ENCODE results near the gene TMEM150B.
A peak's percentile ranks its signal among the peaks of the same experiment; 100 is the strongest.

TMEM150B gene, protein sequence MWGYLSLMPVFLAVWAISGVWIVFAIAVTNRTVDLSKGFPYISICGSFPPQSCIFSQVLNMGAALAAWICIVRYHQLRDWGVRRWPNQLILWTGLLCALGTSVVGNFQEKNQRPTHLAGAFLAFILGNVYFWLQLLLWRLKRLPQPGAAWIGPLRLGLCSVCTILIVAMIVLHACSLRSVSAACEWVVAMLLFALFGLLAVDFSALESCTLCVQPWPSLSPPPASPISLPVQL

DNA sequence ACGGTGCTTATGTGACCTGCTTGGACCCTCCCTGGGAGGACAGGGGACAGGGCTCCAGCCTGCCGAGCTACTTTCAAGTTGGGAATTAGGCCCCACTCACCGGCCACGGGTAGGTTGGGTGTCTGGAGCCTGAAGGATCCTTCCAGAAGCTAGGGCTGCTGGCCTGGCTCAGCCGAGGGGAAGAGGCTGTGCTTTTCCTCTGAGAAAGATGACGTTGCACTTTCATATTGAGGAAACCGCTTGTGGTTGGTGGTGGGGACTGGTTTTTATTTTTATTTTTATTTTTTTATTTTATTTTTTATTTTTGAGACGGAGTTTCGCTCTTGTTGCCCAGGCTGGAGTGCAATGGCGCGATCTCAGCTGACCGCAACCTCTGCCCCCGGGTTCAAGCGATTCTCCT lies at the start of gene TMEM150B:
TMEM150B (minus strand) TSS at position 170 of the 400 bp plus-strand sequence. CDS start 4,305 bp downstream, outside the sequence.
- no peak for DNase-seq

DNA sequence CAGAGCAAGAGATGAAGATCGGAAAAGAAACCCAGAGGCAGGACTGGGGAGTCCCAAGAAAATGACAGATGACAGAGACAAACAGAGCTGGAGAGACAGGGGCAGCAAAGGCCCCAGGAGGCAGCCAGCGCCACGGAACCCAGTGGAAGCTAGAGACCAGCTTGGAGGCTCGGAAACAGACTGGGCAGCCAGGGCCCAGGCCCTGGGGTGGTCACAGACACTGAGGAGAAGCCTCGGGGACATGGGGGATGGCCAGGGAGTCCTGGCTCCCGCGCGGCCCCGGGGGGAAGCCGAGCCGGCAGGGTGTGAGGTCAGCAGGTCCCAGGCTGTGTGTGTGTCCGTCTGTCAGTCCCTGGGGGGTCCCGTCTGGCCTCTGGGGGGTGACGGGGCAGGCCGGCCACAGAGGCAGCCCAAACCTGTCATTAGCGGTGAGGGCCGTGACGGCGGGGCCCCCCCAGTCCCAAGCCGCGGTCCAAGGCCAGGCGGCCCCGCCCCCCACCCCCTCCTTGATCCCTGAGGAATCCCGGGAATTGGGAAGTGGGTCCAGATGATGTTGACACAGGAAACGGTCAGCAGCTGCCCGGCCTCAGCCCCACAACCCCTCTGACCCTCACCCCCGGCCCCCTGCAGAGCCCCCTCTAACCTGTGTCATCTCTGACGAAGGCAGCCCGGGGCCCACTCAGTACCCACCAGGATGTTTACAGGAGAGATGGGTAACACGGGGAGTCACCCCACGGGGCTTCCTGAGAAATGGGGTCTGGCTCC lies 49.0 kb upstream of the TMEM150B start:
- DNase-seq, result no peak

DNA sequence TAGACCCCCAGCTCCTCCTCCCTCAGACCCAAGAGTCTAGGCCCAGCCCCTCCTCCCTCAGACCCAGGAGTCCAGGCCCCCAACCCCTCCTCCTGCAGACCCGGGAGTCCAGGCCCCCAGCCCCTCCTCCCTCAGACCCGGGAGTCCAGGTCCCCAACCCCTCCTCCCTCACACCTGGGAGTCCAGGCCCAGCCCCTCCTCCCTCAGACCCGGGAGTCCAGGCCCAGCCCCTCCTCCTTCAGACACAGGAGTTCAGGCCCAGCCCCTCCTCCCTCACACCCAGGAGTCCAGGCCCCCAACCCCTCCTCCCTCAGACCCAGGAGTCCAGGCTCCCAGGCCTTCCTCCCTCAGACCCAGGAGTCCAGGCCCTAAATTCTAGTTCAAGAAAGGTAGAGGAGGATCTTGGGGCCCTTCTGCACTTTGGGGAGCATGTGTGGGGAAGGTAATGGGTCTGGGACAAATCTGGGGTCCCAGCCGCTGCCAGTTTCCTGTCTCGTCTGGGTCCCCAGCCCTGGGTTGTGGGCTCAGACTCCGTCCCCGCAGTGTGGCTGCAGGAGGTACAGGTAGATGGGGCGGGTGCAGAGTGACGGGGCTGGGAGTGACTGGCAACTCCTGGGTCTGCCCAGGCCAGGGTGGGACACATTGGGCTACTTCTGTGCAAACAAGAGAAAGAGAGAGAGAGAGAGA lies 48.3 kb upstream of the TMEM150B start:
- no peak for DNase-seq

DNA sequence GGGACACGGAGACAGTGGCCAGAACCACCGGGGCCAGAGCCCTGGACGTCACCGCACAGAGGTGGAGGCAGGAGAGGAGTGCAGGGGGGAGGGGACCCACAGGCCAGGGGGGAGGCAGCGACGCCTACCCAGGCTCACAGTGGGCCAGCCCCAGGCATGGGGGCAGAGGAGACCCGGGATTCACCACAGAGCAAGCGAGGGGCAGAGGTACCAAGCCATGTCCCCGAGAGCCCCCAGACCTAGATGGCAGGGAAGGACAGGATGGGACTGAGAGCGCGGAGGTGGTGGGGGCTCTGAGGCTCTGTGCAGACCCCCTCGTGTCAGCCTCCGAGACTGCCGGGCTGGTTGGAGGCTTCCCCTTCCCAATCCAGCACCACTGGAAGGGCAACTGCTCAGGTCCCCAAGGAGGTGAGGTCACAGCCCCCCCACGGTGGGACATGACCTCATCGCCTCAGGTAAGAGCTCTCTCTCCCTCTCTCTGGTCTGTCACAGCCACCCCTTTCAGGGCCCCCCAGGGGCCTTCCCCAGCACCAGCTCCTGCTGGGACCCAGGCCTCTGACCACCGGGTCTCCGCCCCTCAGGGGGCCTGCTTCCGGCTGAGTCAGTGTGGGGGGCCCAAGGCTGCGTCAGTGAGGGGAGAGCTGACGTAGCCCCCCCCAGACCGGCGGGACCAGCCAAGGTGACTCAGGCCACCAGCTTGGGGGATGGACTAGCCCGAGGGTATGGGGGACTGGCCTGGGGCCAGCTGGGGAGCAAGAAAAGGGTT lies 47.4 kb upstream of the TMEM150B start:
- DNase-seq, result no peak

DNA sequence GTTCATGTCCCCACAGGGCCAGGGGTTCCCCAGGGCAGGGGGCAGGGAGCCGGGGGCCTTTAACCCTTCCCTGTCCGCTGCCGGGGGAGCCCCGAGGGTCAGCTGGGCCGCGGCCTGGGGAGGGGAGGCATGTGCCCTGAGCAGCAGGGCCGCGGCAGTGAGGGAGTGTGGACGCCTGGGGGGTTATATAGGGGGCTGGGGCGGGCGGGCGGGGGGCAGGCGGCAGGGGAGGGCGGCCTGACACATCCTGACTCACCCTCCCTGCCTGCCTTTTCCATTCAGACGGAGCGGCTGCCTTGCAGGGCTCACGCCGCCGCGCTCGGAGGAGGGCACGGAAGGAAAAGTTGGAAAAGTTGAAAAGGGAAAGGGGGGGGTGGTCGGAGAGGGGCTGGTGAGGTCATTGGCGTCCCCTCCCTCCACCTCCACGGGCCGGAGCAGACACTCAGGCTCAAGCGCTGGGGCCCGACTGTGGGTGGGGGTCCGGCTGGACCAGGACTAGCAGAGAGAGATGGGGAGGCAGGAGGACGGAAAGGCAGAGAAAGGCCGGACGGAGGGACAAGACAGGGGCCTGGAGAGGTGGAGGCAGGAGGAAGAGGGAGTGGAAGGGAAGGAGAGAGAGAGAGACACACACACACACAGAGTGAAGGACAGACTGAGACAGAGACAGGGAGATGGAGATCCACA lies 45.3 kb upstream of the TMEM150B start, which contains the start of gene IL11:
IL11 (minus strand) TSS at position 159 of the 684 bp plus-strand sequence; CDS start at position 6, 153 bp downstream.
- DNase-seq, result no peak

DNA sequence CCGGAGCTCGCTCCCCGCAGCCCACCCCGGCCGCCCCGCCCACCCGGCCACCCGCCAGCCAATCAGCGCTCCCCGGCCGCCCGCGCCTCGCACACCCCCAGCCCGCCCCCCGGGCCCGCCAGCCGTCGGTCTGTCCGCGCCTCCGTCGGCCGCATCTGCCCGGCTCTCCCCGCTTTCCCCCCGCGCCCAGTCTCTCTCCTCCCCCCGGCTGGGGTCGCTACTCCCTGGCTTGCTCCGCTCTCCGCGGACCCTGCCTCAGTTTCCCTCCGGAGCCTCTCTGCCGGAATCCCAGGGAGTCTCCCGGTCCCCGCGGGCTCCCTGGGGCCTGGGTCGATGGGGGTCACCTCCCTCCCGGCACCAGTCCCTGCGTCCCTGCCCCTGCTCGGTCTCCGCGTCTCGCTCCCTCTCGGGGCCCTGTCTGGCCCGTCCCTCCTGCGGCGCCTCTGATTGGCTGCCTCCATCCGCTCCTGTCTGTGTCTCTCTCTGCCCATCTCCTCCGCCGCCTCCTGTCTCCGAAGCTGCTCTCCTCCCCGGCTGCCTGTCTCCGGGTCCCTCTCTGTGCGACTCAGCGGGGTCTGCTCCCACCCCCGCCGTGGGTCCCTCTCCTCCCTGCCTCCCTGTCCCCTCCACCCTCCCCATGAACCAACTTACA lies 44.6 kb upstream of the TMEM150B start:
- peak; percentile 35 for DNase-seq

DNA sequence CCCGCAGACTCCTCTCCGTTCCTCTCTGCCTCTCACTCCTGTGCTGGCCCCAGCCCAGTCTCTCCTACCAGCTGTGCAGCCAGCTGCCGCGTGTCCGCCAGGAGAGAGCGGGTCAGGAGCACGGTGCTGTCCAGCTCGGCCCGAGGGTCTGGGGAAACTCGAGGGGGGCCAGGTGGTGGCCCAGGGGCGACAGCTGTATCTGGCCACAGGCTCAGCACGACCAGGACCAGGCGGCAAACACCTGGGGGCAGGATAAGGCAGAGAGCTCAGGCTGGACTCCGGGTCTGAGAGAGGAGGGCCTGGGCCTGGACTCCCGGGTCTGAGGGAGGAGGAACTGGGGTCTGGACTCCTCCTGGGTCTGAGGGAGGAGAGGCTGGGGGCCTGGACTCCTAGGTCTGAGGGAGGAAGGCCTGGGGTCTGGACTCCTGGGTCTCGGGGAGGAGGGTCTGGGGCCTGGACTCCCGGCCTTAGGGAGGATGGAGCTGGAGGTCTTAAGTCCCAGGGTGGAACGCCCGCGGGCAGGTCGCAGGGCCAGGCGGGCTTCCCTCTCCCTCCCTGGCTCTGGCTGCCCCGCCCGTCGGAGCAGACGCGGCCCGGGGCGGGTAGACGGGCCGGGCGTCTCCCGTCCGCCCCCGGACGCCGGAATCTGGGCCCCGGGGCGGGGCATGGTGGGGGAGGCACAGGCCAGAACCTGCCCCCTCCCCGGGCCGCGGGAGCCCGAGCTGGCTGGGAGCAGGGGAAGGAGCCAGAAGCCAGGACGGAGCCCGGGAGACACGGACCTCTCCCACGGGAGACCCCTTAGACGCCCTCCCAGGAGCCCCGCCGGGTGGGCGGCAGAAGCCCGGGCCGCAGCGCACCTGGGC lies 43.8 kb upstream of the TMEM150B start:
- DNase-seq, result no peak

DNA sequence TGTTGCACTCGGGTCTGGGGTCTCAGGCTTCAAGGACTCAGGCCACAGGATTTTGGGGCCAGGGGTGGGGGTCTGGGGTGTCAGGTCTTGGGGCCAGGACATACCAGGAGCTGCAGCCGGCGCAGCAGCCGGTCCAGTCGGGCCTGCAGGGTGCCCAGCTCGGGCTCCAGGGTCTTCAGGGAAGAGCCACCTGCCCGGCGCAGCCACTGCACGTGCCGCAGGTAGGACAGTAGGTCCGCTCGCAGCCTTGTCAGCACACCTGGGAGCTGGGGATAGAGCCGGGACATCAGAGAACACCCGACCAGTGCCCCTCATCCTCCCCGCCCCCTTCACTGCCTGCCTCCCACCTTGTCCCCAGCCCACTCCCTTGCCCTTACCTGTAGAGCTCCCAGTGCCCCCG lies 43.0 kb upstream of the TMEM150B start:
- DNase-seq, result no peak

DNA sequence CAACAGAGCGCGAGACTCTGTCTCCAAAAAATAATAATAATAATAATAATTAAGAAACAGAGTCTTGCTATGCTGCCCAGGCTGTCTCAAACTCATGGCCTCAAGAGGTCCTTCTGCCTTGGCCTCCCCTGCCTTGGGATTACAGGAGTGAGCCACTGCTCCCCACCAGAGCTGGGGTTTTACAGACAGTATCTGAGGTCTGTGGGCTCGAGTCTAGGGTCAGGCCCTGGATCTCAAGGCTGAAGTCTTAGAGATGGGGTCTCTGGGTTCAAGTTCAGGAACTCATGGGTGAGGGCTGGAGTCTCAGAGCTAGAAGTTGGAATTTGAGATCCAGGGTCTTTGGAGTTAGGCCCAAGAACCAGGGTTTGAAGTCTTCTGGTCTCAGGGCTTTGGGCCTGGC lies 41.6 kb upstream of the TMEM150B start:
- no peak for DNase-seq

DNA sequence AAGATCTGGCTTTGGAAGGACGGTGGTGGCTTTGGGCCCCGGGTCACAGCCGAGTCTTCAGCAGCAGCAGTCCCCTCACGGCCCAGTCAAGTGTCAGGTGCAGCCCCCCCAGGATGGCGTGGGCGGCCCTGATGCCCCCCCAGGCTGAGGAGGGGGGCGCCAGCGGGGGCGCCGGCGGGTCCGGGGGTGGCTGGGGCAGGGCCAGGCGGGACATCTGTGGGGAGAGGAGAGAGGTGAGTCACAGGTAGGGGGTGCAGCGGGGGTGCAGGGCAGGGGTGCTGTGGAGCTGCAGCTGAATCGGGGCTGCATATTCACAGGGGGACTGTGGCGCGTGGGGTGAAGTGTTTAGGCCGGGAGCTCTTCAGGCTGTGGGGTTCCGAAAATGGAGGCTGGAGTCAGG lies 40.8 kb upstream of the TMEM150B start:
- no peak for DNase-seq

DNA sequence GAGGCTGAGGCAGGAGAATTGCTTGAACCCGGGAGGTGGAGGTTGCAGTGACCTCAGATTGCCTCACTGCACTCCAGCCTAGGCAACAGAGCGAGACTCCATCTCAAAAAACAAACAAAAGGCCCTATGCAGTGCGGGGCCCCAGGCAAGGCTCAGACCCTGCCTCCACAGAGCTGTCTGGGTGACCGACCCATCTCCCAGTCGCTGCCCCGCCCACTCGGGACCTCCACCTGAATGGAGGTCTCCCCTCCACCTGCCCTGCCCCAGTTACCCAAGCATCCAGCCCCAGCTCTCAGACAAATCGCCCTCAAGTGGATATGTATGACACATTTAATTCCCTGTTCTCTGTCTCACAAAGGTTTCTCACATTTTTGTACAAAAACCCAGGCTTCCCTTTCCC lies 40.1 kb upstream of the TMEM150B start:
- no peak for DNase-seq

DNA sequence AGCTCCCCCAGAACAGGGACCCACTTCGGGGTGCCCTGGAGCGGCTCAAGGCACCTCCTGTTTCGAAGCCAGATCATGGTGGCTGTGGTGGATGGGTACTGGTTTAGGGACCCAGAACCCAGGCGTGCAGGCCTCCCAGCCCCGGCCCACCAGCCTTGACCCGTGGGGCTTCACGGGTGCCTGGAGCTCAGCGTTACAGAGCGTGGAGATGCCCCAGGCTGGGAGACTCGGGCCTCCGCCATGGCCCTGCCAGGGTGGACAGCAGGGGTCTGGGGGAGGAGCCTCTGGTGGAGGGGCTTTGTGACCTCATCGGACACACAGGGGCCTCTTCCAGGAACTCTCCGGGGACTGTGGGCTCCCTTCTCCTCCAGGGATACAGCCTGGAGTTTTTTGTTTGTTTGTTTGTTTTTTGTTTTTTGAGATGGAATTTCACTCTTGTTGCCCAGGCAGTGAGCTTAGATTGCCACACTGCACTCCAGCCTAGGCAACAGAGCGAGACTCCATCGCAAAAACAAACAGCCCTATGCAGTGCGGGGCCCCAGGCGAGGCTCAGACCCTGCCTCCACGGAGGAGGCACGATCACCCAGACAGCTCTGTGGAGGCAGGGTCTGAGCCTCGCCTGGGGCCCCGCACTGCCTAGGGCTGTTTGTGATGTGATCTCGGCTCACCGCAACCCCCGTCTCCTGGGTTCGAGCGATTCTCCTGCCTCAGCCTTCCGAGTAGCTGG lies 38.0 kb upstream of the TMEM150B start, which contains the start of gene GARIN5B:
GARIN5B (minus strand) TSS at position 271 of the 727 bp plus-strand sequence; CDS start at position 77, 194 bp downstream.
- no peak for DNase-seq

DNA sequence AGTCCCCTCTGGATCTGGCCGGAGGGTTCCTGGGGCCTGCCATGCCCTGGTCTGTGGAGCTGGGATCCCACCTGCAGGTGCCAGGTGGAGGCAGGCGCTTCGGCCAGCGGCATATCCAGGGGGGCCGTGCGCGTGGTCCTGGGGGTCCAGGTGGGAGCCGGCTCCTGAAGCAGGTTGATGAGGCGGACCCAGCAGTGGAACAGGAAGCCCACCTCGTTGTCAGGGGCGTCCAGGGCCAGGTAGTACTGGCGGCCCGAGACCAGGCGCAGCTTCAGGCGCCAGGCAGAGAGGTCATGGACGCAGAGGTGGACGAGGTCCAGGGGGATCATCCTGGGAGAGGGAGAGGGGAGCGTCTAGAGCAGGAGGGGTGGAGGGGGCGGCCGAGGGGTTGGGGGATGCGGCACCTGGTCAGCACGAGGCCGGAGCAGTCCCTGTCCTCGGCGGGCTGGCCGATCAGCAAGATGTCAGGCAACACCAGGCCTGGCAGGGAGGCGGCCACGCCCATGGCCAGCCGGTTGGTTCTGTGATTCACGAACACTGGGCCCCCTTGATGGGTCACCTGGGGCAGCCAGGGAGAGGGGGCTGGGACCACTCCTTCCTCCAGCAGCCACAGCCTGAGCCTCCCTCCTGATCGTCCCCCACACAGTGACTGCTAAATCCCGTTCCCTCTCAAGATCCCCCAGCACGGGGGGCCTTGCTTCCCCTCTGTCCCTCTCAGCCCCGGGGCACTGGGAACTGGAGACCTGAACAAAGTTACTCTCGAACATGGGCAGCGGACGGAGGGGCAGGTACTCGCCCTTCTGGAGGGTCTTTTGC lies 37.2 kb upstream of the TMEM150B start:
- no peak for DNase-seq

DNA sequence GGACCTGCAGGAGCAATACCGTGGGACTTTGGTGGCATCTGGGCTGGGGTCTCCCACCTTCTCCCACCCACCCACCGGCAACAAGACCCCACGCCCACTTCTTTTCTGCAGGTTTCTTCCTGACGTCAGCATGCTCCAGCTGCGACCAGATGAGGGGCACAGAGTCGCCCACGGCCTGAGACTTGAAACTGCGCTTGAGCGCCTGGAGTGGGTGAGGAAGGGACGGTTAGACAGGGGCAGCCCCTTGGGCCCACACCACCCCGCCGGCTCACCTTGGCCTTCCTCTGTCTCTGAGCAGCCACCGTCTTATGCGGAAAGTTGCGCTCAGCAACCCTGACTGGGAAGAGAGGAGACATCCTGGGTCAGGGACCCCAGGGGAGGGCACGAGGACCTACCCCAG lies 35.8 kb upstream of the TMEM150B start:
- DNase-seq, result no peak

DNA sequence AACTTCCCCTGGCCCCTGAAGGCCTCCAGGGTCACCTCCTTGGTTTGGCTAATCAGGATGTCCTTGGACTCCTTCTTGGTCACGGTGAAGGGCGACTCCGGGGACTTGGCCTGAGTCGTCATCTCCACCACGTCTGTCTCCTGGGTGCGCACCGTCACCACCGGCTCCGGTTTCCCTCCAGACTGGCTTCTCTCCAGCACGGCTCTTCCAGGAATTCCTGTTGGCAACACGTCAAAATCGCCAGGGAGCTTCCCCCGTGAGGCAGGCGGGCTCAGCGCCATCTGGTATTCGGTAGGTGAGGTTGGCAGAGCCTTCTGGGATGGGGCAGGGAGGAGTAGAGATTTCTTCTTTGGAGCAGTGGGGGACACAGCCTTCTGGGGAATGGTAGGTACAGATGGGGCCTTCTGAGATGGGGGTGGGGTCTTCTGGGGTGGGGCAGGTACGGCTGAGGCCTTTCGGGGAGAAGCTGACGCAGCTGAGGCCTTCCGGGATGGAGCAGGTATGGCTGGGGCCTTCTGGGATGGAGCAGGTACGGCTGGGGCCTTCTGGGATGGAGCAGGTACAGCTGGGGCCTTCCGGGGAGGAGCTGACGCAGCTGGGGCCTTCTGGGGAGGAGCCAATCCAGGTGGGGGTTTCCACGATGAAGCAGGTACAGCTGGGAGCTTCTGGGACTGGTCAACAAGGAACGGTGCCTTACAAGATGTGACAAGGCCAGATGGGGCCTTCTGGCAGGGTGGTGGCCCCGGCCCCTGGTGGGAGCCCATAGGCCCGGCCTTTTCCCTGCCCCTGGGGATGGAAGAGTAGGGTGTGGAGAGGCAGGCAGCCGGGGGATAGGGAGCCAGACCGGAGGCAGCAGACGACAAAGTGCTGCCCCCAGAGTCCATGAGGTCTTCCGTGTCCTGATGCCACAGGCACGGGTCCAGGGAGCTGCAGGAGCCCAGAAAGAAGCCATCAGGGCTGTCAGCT lies 34.1 kb upstream of the TMEM150B start:
- DNase-seq, result no peak

DNA sequence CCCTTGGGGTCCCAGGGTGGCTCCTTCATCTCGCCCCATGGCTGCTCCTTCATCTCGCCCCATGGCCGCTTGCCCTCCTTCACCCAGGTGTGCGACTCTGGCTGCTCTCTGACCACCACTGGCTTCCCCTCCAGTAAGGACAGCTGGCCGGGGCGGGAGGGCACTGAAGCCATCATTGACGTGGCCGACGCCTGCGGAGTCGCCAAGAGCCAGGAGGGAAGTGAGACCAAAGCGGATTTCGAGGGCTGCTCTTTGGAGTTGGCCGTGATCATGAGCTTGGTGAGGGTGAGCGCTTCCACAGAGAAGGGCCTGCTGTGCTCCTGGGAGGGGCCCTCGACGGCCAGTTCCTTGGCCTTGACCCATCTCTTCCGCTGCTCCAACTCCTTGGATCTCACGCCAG lies 33.4 kb upstream of the TMEM150B start:
- no peak for DNase-seq

DNA sequence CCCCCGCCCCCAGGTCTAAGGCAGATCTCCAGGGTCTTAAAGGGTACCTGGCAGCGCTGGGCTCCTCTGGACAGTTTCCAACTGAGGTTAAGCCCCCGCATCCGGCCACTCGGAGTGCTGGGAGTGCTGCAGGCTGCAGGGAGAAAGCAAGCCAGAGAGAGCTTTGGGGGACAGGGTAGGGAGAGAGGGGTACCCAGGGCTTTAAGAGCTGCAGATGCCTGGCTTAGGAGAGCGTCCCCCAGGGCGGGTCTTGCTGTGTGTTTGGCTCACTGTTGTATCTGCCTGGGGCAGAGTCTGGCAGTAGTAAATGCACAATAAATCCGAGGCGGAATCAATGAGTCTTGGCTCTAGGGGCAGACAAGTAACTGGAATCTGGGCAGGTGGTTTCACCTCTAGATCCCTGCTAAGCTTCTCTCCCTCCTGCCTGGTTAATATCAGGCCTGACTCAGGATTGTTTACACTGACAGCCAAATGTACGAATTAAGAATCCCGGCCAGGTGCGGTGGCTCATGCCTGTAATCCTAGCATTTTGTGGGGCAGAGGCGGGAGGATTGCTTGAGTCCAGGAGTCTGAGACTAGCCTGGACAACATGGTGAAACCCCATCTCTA lies 30.2 kb upstream of the TMEM150B start:
- no peak for DNase-seq
